GM18858 (cell line): Measurements from ENCODE around the gene MRPL53.
"Not testable (repeated sequence)": the region's sequence is repeated elsewhere in the genome, so short reads cannot be mapped to it uniquely, and the experiment has no call there.

Experiments used
- ATAC-seq: cut with Tn5 transposase; IDR thresholded peaks from one replicate; pipeline ENCODE4 v1.9.1; 2021; ENCODE audit not compliant: unreplicated experiment

The MRPL53 gene

GRCh38 chr2:74502720-74503505, 30.4 kb upstream of the MRPL53 start:
- ATAC-seq = no peak

DNA sequence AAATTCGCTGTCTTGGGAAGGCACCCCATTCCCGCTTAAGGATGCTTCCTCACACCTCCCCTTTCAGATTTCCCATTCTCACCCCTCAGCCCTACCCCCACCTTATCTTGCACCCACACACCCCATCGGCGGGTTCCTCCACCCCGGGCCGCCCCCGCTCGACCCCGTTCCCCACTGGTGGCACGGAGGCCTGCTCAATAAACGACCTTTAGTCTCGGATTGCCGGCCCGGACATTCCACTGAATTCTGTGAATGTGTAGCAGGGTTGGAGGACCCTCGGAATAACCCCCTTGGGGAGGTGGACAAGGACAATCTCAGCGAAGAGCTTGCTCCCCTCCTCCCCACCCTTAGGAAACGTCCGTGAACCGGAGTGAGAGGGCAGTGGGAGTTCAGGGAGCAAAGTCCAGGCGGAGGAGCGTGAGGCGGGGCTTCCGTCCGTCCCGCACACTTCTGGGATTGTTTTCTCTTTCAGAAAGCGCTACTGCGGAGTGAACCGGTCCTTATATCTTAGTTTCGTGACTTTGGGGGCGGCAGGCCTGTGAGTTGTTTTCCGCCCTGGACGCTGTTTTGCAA, 29.8 kb upstream of the MRPL53 start:
- ATAC-seq = no peak

DNA sequence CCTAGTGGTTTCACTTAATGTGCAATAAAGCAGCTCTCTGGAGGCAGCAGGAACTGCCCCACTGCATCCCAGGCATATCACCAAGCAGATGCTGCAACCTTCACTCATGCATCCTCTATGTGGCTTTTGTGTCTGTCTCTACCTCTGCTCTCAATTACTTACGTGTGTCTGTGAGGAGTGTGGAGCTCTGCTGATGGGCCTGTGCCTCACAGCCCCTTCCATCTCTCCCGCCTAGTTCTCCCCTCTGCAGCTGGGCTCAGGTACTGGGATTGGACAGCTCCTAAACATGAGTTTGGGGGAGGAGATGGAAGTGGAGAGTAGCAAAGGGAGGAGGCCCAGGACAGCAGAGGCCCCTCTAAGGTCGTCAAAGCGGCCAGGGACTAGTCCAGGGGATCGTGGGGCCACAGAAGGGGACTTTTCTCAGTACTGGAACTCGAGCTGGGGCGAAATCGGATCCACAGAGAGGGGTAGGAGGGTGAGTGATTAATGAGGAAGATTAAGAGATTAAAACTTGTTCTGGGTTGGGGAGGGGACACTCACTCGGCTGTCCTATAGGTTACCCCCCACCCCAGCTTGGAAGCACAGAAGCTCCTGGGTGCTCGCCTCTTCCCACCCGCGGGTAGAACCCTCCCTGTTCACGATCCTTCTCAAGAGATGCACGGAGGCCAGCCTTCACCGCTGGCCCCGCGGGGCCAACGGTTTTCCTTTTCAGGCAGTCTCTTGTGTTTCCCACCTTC, 29.0 kb upstream of the MRPL53 start:
- ATAC-seq = no peak

- no peak for ATAC-seq
These were observed 28.1 kb upstream of the MRPL53 start for GRCh38 chr2:74500578-74500946.

DNA sequence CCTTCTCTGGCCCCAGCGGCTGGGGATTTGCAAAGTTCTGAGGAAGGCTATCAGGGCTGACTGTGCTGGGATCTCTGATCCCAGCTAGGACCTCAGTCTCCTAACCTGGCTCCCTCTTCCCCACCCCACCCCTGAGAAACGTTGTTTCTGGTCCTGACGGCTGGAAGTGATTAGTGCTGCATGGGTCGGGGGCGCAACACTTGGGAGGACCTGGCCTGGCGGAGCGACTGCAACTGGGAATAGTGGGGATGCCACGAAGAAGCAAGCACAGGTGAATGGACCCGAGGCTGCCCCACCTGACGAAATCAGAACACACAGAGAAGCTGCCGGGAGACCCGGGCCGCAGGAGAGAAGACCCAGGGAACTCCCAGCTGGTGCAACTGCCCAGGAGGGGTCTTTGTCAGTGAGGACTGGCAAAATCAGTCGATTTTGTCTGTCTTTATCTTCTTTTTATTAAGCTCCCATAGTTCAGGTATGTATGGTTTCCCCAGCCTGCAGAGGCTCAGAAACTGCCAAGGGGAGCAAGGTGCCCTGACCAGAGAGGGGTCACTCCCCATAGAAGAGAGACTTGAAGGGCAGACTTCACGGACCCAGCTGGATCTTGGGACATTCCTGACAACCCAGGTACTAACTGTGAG, 27.6 kb upstream of the MRPL53 start:
- ATAC-seq = no peak

DNA sequence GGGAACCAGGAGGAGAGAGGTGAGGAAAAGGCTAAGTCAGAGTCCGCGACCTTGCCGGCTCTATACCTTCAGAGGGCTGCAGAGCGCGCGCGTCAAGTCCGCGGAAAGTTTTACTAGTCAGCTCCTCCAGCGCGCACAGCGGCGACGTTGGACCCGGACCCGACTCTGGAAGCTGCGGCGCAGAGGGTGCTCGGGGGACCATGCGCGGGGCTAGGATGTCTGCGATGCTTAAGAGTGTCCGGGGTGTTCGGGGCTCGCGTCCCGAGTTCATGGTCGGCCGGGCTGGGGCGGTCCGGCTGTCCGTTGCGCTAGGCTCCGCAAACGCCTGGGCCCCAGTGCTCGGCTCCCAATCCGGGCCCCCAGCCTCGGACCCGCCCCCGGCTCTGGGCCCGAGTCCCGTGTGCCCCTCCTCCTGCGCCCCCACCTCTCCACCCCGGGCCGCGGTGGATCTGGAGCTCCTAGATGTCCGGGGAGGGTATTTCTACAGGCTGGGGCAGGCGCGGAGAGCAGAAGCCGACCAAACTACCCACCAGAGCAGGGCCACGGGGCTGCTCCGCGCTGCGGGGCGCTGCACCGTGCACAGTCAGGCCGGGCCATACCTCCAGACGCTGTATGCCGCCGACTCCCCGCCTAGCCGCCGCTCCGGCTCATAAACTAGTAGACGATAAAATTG, 26.9 kb upstream of the MRPL53 start, which contains the start of gene LBX2:
LBX2 (minus strand) TSS at position 337 of the 673 bp plus-strand sequence; CDS start at position 271, 66 bp downstream.
- no peak for ATAC-seq

DNA sequence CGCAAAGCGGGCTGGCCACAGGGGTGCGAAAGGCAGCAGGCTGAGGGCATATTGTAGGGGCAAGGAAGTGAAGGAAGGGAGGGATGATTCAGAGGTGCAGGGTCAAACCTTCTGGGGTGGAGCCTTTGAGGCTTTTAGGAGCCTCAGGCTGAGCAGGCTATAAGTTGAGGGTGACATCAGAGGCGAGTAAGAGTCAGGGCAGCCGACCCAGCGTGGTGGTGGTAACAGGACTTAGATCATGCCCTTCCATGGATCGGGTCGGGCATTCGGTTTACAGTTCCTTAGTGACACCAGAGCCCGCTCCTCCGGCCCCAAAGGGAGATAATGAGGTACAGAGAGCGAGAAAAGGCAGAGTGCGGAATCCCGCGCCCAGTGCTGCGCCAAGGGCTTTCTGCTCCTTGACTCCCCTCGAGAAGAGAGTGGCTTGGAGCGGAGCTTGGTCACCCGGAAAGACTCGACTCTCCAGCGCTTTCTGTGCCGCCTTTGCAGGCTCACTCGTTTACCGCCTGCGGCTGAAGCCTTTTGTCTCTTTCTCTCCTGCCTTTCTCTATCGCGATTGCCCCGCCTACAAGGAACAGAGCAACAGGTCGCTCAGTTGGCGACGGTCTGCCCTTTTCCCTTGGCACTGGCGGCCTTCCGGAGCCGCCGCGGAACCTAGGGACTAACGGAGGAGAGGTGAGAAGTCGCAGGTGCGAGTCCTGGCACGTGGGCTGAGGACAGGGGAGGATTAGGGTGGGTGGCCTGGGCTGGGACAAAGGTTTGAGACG, 26.2 kb upstream of the MRPL53 start:
- no peak for ATAC-seq

- no peak for ATAC-seq
These were observed 25.5 kb upstream of the MRPL53 start for GRCh38 chr2:74497777-74498499.

GRCh38 chr2:74496997-74497776, 24.7 kb upstream of the MRPL53 start:
- no peak for ATAC-seq

DNA sequence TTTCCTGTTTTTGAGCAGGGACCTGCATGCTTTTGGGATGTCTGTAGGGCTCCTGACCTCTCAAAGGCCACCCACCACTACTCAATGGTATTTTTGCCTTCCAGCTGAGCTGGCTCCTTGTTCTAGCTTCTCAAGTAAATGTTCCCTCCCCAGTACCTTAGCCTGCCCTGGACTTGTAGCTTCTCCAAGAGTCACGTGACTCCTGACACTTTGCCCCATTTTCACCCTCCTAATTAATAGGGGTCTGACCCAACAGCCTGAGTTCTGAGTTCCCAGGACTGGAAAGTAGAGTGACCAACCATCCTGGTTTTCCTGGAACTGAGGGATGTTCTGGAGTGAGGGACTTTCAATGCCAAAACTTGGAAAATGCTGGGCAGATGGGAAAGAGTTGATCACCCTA, 23.0 kb upstream of the MRPL53 start:
- ATAC-seq = no peak

DNA sequence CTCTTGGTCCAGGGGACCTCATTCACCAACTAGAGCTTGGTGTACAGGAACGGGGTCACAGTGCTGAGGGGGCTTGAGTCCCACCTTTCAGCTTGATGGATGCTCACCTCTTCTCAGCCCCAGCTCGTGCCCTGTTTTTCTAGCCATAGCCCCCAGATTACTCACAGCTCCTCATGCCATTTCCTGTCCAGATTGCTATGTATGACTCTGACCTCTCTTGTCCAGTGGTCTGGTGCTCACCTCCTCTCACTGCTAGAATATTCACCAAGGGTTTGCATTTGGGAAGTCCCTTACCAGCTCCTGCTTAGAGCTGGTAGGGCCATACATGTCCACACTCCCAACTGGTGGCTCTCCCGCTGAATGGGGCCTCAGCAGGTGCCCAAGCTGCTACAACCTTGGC, 21.1 kb upstream of the MRPL53 start:
- no peak for ATAC-seq

DNA sequence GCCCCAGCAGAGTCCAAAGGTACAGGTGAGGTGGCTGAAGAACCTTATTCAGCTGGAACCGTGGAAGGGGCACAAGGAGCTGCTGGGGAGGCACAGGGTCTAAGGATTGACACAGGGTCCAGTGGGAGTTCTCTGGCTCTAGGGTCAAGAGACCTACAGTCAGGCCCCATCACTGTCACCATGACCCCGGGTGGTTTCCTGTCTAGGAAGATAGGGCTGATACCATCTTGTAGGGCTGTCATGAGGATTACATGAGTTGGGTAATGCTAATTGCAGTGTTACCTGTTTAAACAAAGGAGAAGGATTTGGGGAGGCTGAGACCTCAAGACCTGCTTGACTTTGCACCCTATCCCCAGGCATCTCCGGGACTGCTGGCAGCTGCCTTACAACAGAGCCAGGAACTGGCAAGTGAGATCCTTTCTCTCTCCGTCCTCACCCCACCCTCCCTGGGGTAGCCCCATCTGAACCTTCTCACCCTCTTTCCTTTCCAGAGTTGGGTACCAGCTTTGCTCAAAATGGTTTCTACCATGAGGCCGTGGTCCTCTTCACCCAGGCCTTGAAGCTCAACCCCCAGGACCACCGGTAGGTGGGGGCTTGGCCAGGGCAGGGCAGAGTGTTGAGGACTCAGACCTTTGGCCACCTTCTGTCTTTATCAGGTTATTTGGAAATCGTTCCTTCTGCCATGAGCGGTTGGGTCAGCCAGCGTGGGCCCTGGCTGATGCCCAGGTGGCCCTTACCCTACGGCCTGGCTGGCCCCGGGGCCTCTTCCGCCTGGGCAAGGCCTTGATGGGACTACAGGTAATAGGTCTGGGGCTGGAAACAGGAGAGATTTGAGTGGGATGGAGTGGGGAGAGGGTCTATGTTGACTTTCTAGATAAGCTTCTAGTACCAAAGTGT, 19.4 kb upstream of the MRPL53 start:
- ATAC-seq = no peak

GRCh38 chr2:74489906-74490305, 17.4 kb upstream of the MRPL53 start:
- ATAC-seq = no peak

GRCh38 chr2:74488643-74489481, 16.4 kb upstream of the MRPL53 start:
- no peak for ATAC-seq

GRCh38 chr2:74486141-74486540, 13.7 kb upstream of the MRPL53 start:
- ATAC-seq = no peak

- ATAC-seq = not testable (repeated sequence)
These were observed 11.2 kb upstream of the MRPL53 start for GRCh38 chr2:74483675-74484164.
